ENCODE measurements around the gene PCSK1N. TPM values are rescaled to one million over a fixed set of nuclear protein-coding genes. Genes with fewer than 3 reads are reported as not detected.

The PCSK1N gene
- total and polyA plus RNA-seq, 9 of the 15 experiments (the other 6 are each of a cell fraction or from before 2014, with no cell fraction given): 0.07 to 0.55 (median 0.54) TPM; not detected in 6

- peak; percentile 83 for TF ChIP-seq ZBTB33 (CRISPR knock-in tag; IDR thresholded peaks at IDR 0.05)
- TF ChIP-seq HOMEZ (CRISPR knock-in tag; IDR thresholded peaks at IDR 0.05): no peak
Measured at GRCh38 chrX:48816014-48816810, 19.2 kb downstream of the PCSK1N start (continued).

GRCh38 chrX:48815266-48815665 lies 20.1 kb downstream of the PCSK1N start:
- Histone ChIP-seq H4K20me1 (replicated peaks; ENCODE audit: control insufficient read depth, insufficient read depth, low read length) (no peaks in the 10 kb centered on the region), H3K36me3 (ENCODE audit: control insufficient read depth, insufficient read depth, low read length) (peaks cover 32% of the 10 kb centered on the region; the same call in 2 of the 3 replicates), H3K79me2 (ENCODE audit: control insufficient read depth, insufficient read depth, low read length) (no peaks in the 10 kb centered on the region), H3K4me3 (no peak overlapping the region), H3K4me2 (ENCODE audit: insufficient read depth, low read length) (no peak overlapping the region), H3K27me3 (ENCODE audit: control insufficient read depth in 2 of 2, insufficient read depth in 2 of 2, low read length in 2 of 2) (no peaks in the 10 kb centered on the region), H3K9ac (ENCODE audit: insufficient read depth in 1 of 2, low read depth in 2 of 2, low read length in 2 of 2) (no peak overlapping the region), H3K27ac (ENCODE audit: extremely low read depth, low read depth, low read length) (no peak overlapping the region), H2AFZ (ENCODE audit: low read depth, low read length) (no peak overlapping the region), H3K9me3 (replicated peaks; ENCODE audit: control insufficient read depth, insufficient read depth, low read depth, low read length) (no peaks in the 10 kb centered on the region), H3K4me1 (replicated peaks in 1 of 2; ENCODE audit: control insufficient read depth in 2 of 2, insufficient read depth in 2 of 2, low read length in 2 of 2) (peaks cover 5 to 12% of the 10 kb centered on the region in 2 experiments; a peak in 4 of 5 replicates), H3K9me1 (ENCODE audit: control insufficient read depth, insufficient read depth, low read length) (no peaks in the 10 kb centered on the region)
- no TSS peak for BruUV-seq (replicated peaks)
- ATAC-seq (no peak), FAIRE-seq (no peak), DNase-seq (ENCODE audit: extremely low read depth in 1 of 4, low spot score in 3 of 4) (no peak)
- CTCF ChIA-PET (ENCODE audit: low intra/inter-chr PET ratio): no interaction called here
- in situ Hi-C loops (cut with MboI): no loop called here
- 97% methylated on average over 5 of the region's 8 CpGs for WGBS (ENCODE audit: insufficient coverage, low coverage, missing lambda C conversion rate)
- intact Hi-C loops (cut with micrococcal nuclease): no loop called here
- POLR2A ChIA-PET: interaction anchor here (0.6 kb wide), 1 partner anchor 1645 kb away, joined by 3 read pairs; no protein-coding TSS in a partner anchor
- TF ChIP-seq ZBTB49 (CRISPR knock-in tag; IDR thresholded peaks at IDR 0.05; ENCODE audit: borderline replicate concordance): no peak
- no peak for TF ChIP-seq SMARCB1 (IDR thresholded peaks at IDR 0.05; ENCODE audit: insufficient read length, low read depth)
- TF ChIP-seq NRF1 (conservative IDR thresholded peaks at IDR 0.05 in 1 of 2, IDR thresholded peaks at IDR 0.05 in 1 of 2): no peak
- no peak for TF ChIP-seq BRD9 (IDR thresholded peaks at IDR 0.05; ENCODE audit: low read depth, partially characterized antibody)
- TF ChIP-seq ZNF79 (CRISPR knock-in tag; IDR thresholded peaks at IDR 0.05; ENCODE audit: low read depth): no peak
- TF ChIP-seq ZNF395 (CRISPR knock-in tag; IDR thresholded peaks at IDR 0.05): no peak
- TF ChIP-seq TSC22D4 (tag; IDR thresholded peaks at IDR 0.05): no peak
- TF ChIP-seq BRF1 (IDR thresholded peaks at IDR 0.05; ENCODE audit: borderline replicate concordance, extremely low read depth, insufficient read length): no peak
- TF ChIP-seq ZNF780A (CRISPR knock-in tag; IDR thresholded peaks at IDR 0.05): no peak
- no peak for TF ChIP-seq EZH2 (IDR thresholded peaks at IDR 0.05; ENCODE audit: borderline replicate concordance, low read depth, low read length)

Measured in K562 (cell line).